ENCODE measurements around the gene TBC1D10A. TPM values are rescaled to one million over a fixed set of nuclear protein-coding genes. Genes with fewer than 3 reads are reported as not detected.

TBC1D10A gene
- polyA plus RNA-seq, 1 donor (not counting 4 experiments of a cell fraction or from before 2014, with no cell fraction given): 17.8 TPM

DNA sequence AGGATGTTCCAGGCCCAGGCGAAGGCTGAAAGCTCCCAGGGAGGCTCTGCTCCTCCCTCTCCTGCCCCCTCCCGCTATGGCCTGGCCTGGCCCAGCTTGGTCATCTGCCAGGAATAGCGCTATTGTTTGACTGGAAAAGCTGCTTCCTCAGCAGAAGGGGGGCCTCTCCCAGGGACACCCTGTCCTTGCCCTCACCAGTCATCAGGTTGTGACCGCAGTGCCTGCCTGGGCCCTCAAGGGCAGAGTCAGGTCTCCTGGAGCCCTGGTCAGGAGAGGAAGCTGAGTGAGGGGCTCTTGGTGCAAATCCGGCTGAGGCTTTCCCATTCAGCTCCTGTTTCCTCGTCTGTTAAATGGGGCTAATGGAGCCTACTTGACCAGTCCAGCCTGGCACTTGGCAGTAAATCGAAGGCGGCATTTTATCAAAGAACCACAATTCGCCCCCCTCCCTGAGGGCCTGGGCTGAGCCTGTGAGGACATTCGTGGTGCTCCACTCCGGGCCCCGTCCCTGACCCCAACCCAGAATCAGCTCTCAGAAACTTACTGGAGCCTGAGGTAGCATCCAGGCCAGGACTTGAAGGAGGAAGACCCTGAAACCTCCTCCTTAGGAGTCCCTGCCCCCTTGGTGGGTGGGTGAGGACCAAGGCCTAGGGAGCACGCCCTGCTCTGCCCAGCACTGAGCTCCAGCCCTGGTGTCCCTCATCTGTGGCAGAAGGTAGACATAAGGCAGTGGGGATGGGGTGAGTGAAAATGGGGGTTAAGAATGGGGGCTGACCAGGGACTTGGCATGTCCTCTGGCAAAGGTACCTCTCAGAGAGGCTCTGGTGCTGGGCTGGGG lies 35.5 kb downstream of the TBC1D10A start:
- Histone ChIP-seq H3K4me3 (ENCODE audit: control insufficient read depth in 2 of 3, extremely low read depth in 1 of 3, insufficient read depth in 2 of 3, low read depth in 1 of 3, low read length in 3 of 3) (no peak overlapping the region), H3K4me1 (ENCODE audit: control insufficient read depth, extremely low read depth, insufficient read depth, low read length) (peaks cover 26% of the 10 kb centered on the region), H4K20me1 (ENCODE audit: control insufficient read depth, extremely low read depth, insufficient read depth, low read length) (no peaks in the 10 kb centered on the region), H3K79me2 (ENCODE audit: control insufficient read depth, insufficient read depth, low read length) (no peaks in the 10 kb centered on the region), H2AFZ (ENCODE audit: control insufficient read depth, low read length) (no peak overlapping the region), H3K27ac (ENCODE audit: control insufficient read depth, insufficient read depth, low read length) (peak overlapping the region; percentile 70), H3K9me3 (ENCODE audit: control insufficient read depth, low read depth, low read length) (no peaks in the 10 kb centered on the region), H3K9me1 (ENCODE audit: control insufficient read depth, extremely low read depth, insufficient read depth, low read length) (no peaks in the 10 kb centered on the region), H3K4me2 (ENCODE audit: control insufficient read depth, extremely low read depth, insufficient read depth, low read depth, low read length) (no peak overlapping the region), H3K9ac (ENCODE audit: control insufficient read depth, extremely low read depth, insufficient read depth, low read length) (no peak overlapping the region), H3K36me3 (ENCODE audit: control insufficient read depth in 2 of 2, extremely low read depth in 1 of 2, insufficient read depth in 2 of 2, low read length in 2 of 2) (peaks cover 28 to 30% of the 10 kb centered on the region in 2 experiments), H3K27me3 (ENCODE audit: control insufficient read depth, extremely low read depth, insufficient read depth, low read length) (no peaks in the 10 kb centered on the region)
- DNase-seq (ENCODE audit: low read depth, low spot score) (no peak), FAIRE-seq (peak; percentile 32)
- dilution Hi-C loops (cut with MboI; ENCODE audit: extremely low pct_ligation_motif_present, low sequenced_read_pairs): no loop called here
- TF ChIP-seq CTCF (optimal IDR thresholded peaks at IDR 0.05 in 1 of 3, IDR thresholded peaks at IDR 0.05 in 1 of 3, conservative IDR thresholded peaks at IDR 0.05 in 1 of 3; ENCODE audit: extremely low read depth in 1 of 3, insufficient read depth in 2 of 3, low read length in 3 of 3): no peak
- no peak for TF ChIP-seq EZH2 (IDR thresholded peaks at IDR 0.05; ENCODE audit: low read length)

DNA sequence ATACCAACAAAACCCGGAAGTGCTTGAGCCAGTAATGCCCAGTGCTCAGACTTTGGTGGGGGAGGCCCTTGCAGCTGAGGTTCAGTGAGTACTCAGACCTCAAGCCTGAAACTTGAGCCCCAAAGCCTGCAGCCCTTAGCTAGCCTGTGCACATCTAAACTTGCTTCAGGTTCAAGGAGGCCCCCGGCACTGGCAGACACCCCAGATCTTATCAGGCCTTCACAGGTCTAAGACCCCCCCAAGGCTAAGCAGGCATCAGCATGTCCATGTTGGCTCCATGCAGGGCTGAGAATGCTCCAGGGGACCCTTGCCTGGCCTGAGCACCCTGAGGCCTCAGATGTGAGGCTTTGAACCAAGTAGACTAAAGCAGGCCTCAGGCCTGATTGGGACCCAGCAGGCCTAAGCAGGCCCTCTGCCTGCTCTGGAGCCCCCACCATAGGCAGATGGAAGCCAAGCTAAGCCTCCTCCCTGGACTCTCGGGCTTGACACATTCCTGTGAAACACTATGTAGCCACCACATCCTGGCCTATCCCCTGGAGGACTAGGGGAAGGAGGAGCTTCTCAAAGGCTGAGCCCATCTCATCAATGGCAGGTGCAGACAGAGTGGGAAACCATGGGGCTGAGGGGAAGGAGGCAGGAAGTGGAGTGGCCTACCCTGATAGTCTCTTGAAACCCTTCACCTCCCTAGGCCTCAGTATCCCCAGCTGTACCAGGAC lies 36.2 kb downstream of the TBC1D10A start:
- H3K4me2 ChIP-seq (ENCODE audit: control insufficient read depth, extremely low read depth, insufficient read depth, low read depth, low read length): peak overlapping the region; percentile 90
- peak overlapping the region in 2 of 3 experiments; percentile 58 to 70 for H3K4me3 ChIP-seq (ENCODE audit: control insufficient read depth in 2 of 3, extremely low read depth in 1 of 3, insufficient read depth in 2 of 3, low read depth in 1 of 3, low read length in 3 of 3)
- H3K9me1 ChIP-seq (ENCODE audit: control insufficient read depth, extremely low read depth, insufficient read depth, low read length): no peaks in the 10 kb centered on the region
- peak overlapping the region; percentile 51 for H3K9ac ChIP-seq (ENCODE audit: control insufficient read depth, extremely low read depth, insufficient read depth, low read length)
- no peak overlapping the region for H2AFZ ChIP-seq (ENCODE audit: control insufficient read depth, low read length)
- peaks cover 22 to 25% of the 10 kb centered on the region in 2 experiments for H3K36me3 ChIP-seq (ENCODE audit: control insufficient read depth in 2 of 2, extremely low read depth in 1 of 2, insufficient read depth in 2 of 2, low read length in 2 of 2)
- H3K27me3 ChIP-seq (ENCODE audit: control insufficient read depth, extremely low read depth, insufficient read depth, low read length): no peaks in the 10 kb centered on the region
- H3K4me1 ChIP-seq (ENCODE audit: control insufficient read depth, extremely low read depth, insufficient read depth, low read length): peaks cover 26% of the 10 kb centered on the region
- H3K9me3 ChIP-seq (ENCODE audit: control insufficient read depth, low read depth, low read length): no peaks in the 10 kb centered on the region
- TF ChIP-seq EZH2 (IDR thresholded peaks at IDR 0.05; ENCODE audit: low read length): no peak
- H3K79me2 ChIP-seq (ENCODE audit: control insufficient read depth, insufficient read depth, low read length): no peaks in the 10 kb centered on the region
- H3K27ac ChIP-seq (ENCODE audit: control insufficient read depth, insufficient read depth, low read length): peak overlapping the region; percentile 70
- peak; percentile 87 for FAIRE-seq
- no peaks in the 10 kb centered on the region for H4K20me1 ChIP-seq (ENCODE audit: control insufficient read depth, extremely low read depth, insufficient read depth, low read length)
- dilution Hi-C loops (cut with MboI; ENCODE audit: extremely low pct_ligation_motif_present, low sequenced_read_pairs): no loop called here
- DNase-seq (ENCODE audit: low read depth, low spot score): peak; percentile 61

All from keratinocyte (primary cell).